Keratinocyte (primary cell): Measurements from ENCODE around the gene HS6ST3. TPM values are rescaled to one million over a fixed set of nuclear protein-coding genes. Genes with fewer than 3 reads are reported as not detected.

Experiments used
- DNase-seq: peaks from one replicate; pipeline ENCODE4 v3.0.0-alpha.2; 2011; ENCODE audit warnings: low read depth, missing footprints, low spot score
- FAIRE-seq: peaks from 2 replicates; lab custom pipeline; 2011; peaks lifted over from hg19 to GRCh38; lab: Jason Lieb, UNC
- H2AFZ ChIP-seq: 2 replicates; pipeline ENCODE4 v1.6.0; 2012; ENCODE audit warnings: low read length, control low read depth, inconsistent platforms; ENCODE audit not compliant: control insufficient read depth
- H3K27ac ChIP-seq: 2 replicates; pipeline ENCODE4 v1.5.1; 2011; ENCODE audit warnings: low read length; ENCODE audit not compliant: control insufficient read depth, insufficient read depth
- H3K27me3 ChIP-seq: 3 replicates; pipeline ENCODE4 v1.6.0; 2011; ENCODE audit warnings: low read length; ENCODE audit not compliant: control insufficient read depth, insufficient read depth; ENCODE audit errors: extremely low read depth
- H3K36me3 ChIP-seq, 2 experiments: 2 replicates in 1 of 2; 3 replicates in 1 of 2; pipeline ENCODE4 v1.5.1; 2011; ENCODE audit warnings: low read length in 2 of 2, mild to moderate bottlenecking in 1 of 2; ENCODE audit not compliant: control insufficient read depth in 2 of 2, insufficient read depth in 2 of 2; ENCODE audit errors: extremely low read depth in 1 of 2
- H3K4me1 ChIP-seq: 3 replicates; pipeline ENCODE4 v1.5.1; 2011; ENCODE audit warnings: low read length; ENCODE audit not compliant: control insufficient read depth, insufficient read depth; ENCODE audit errors: extremely low read depth
- H3K4me2 ChIP-seq: 3 replicates; pipeline ENCODE4 v1.6.0; 2011; ENCODE audit warnings: low read depth, low read length; ENCODE audit not compliant: control insufficient read depth, insufficient read depth; ENCODE audit errors: extremely low read depth
- H3K4me3 ChIP-seq, 3 experiments: fragments of 200-600 bp in 1 of 3; sonication (generic) in 1 of 3; 2 replicates in 2 of 3; 3 replicates in 1 of 3; pipeline ENCODE4 v1.5.1; 2011 to 2016; ENCODE audit warnings: low read length in 3 of 3, mild to moderate bottlenecking in 3 of 3, control low read depth in 2 of 3, inconsistent platforms in 1 of 3, low read depth in 1 of 3, mixed read lengths in 1 of 3, mixed run types in 1 of 3, moderate library complexity in 1 of 3; ENCODE audit not compliant: control insufficient read depth in 2 of 3, insufficient read depth in 2 of 3; ENCODE audit errors: extremely low read depth in 1 of 3
- H3K79me2 ChIP-seq: 2 replicates; pipeline ENCODE4 v1.6.0; 2012; ENCODE audit warnings: low read length; ENCODE audit not compliant: control insufficient read depth, insufficient read depth
- H3K9ac ChIP-seq: 3 replicates; pipeline ENCODE4 v1.6.0; 2011; ENCODE audit warnings: low read length; ENCODE audit not compliant: control insufficient read depth, insufficient read depth; ENCODE audit errors: extremely low read depth
- H3K9me1 ChIP-seq: 3 replicates; pipeline ENCODE4 v1.6.0; 2011; ENCODE audit warnings: low read length; ENCODE audit not compliant: control insufficient read depth, insufficient read depth; ENCODE audit errors: extremely low read depth
- H3K9me3 ChIP-seq: 2 replicates; pipeline ENCODE4 v1.5.1; 2012; ENCODE audit warnings: low read depth, low read length; ENCODE audit not compliant: control insufficient read depth
- H4K20me1 ChIP-seq: 3 replicates; pipeline ENCODE4 v1.6.0; 2011; ENCODE audit warnings: low read length; ENCODE audit not compliant: control insufficient read depth, insufficient read depth; ENCODE audit errors: extremely low read depth
- CTCF ChIP-seq, 3 experiments: IDR thresholded peaks in 1 of 3; conservative IDR thresholded peaks in 1 of 3; optimal IDR thresholded peaks in 1 of 3; 2 replicates in 2 of 3; 3 replicates in 1 of 3; pipeline versions ENCODE3 to v1.5.1; 2011; ENCODE audit warnings: low read length in 3 of 3, mild to moderate bottlenecking in 3 of 3, moderate library complexity in 2 of 3, control low read depth in 1 of 3, inconsistent platforms in 1 of 3; ENCODE audit not compliant: insufficient read depth in 2 of 3; ENCODE audit errors: extremely low read depth in 1 of 3
- EZH2 ChIP-seq: IDR thresholded peaks from one replicate; pipeline ENCODE4 v1.6.1; 2012; ENCODE audit warnings: inconsistent platforms, mild to moderate bottlenecking, low read length, moderate library complexity
- dilution Hi-C: fragments of 300-500 bp; cut with MboI; formaldehyde crosslinking; loops from one replicate; pipeline ENCODE4 v1.7.0; 2020; ENCODE audit warnings: low sequenced_read_pairs; ENCODE audit not compliant: extremely low pct_ligation_motif_present
- polyA plus RNA-seq, 5 experiments: library from polyadenylated mRNA; depleted of rRNA in 3 of 5; stranded (reverse) in 3 of 5; stranded (forward) in 1 of 5; unstranded in 1 of 5; fragments of >200 nt; gene quantifications; 1 replicate in 1 of 5; 2 replicates in 3 of 5; 3 replicates in 1 of 5; pipeline versions ENCODE4 v1.2.1 to v1.2.3, GENCODE V29; 2011 to 2012; ENCODE audit warnings: missing spikeins in 2 of 5, low read depth in 1 of 5, low replicate concordance in 1 of 5

The HS6ST3 gene
- polyA plus RNA-seq, 1 donor (not counting 4 experiments of a cell fraction or from before 2014, with no cell fraction given), result 0.03 TPM

- Histone ChIP-seq H3K4me2 (no peak overlapping the region), H3K9me1 (no peaks in the 10 kb centered on the region), H3K36me3 (no peaks in the 10 kb centered on the region), H3K9me3 (no peaks in the 10 kb centered on the region), H3K4me3 (no peak overlapping the region), H3K27me3 (no peaks in the 10 kb centered on the region), H3K4me1 (no peaks in the 10 kb centered on the region), H2AFZ (no peak overlapping the region), H3K9ac (no peak overlapping the region), H3K27ac (no peak overlapping the region), H4K20me1 (no peaks in the 10 kb centered on the region), H3K79me2 (no peaks in the 10 kb centered on the region)
- FAIRE-seq (no peak), DNase-seq (no peak)
- dilution Hi-C loops, result no loop called here
- TF ChIP-seq EZH2 (no peak), CTCF (optimal IDR thresholded peaks at IDR 0.05 in 1 of 3, IDR thresholded peaks at IDR 0.05 in 1 of 3, conservative IDR thresholded peaks at IDR 0.05 in 1 of 3; ENCODE audit: extremely low read depth in 1 of 3, insufficient read depth in 2 of 3, low read length in 3 of 3) (no peak)
These were observed 594.6 kb downstream of the HS6ST3 start for GRCh38 chr13:96684469-96684868.

GRCh38 chr13:96684907-96685306 lies 595.0 kb downstream of the HS6ST3 start:
- TF ChIP-seq CTCF (optimal IDR thresholded peaks at IDR 0.05 in 1 of 3, IDR thresholded peaks at IDR 0.05 in 1 of 3, conservative IDR thresholded peaks at IDR 0.05 in 1 of 3; ENCODE audit: extremely low read depth in 1 of 3, insufficient read depth in 2 of 3, low read length in 3 of 3) (no peak), EZH2 (no peak)
- Histone ChIP-seq H3K9ac (no peak overlapping the region), H3K4me2 (no peak overlapping the region), H3K79me2 (no peaks in the 10 kb centered on the region), H3K4me1 (no peaks in the 10 kb centered on the region), H3K27ac (no peak overlapping the region), H3K9me1 (no peaks in the 10 kb centered on the region), H3K4me3 (no peak overlapping the region), H4K20me1 (no peaks in the 10 kb centered on the region), H3K27me3 (no peaks in the 10 kb centered on the region), H3K36me3 (no peaks in the 10 kb centered on the region), H3K9me3 (no peaks in the 10 kb centered on the region), H2AFZ (no peak overlapping the region)
- no peak for DNase-seq
- dilution Hi-C loops, result no loop called here
- FAIRE-seq, result no peak
